Stomach (tissue), 9 donors: ENCODE measurements around the gene COMMD7. TPM values are rescaled to one million over a fixed set of nuclear protein-coding genes. Genes with fewer than 3 reads are reported as not detected.
"Not testable (repeated sequence)": the region's sequence is repeated elsewhere in the genome, so short reads cannot be mapped to it uniquely, and the experiment has no call there.

Experiments
- DNase-seq, 2 donors: peaks; one replicate each; pipeline versions ENCODE4 v3.0.0 to v3.0.0-alpha.2; 2013 to 2019
- H3K27ac ChIP-seq, 5 donors: fragments of 200-600 bp in 4 of 5; sonication (generic) in 4 of 5; one replicate each; pipeline ENCODE4 v1.5.1; 2013 to 2019; ENCODE audit warnings: mild to moderate bottlenecking in 1 of 5, moderate library complexity in 1 of 5
- H3K27me3 ChIP-seq, 3 donors: fragments of 200-600 bp; sonication (generic); one replicate each; pipeline ENCODE4 v1.5.1; 2017 to 2019; ENCODE audit warnings: mixed run types in 1 of 3
- H3K36me3 ChIP-seq, 4 donors: fragments of 200-600 bp; sonication (generic); 1 replicate in 3 of 4; 2 replicates in 1 of 4; pipeline ENCODE4 v1.5.1; 2016 to 2019
- H3K4me1 ChIP-seq, 4 donors: fragments of 200-600 bp; sonication (generic); one replicate each; pipeline ENCODE4 v1.5.1; 2016 to 2019
- H3K4me3 ChIP-seq, 4 donors: fragments of 200-600 bp; sonication (generic) in 3 of 4; one replicate each; pipeline ENCODE4 v1.5.1; 2016 to 2019; ENCODE audit warnings: mild to moderate bottlenecking in 1 of 4
- H3K9me3 ChIP-seq, 4 donors: fragments of 200-600 bp; sonication (generic); one replicate each; pipeline ENCODE4 v1.5.1; 2016 to 2019
- CTCF ChIP-seq, 7 experiments: fragments of 450-650 bp in 4 of 7; fragments of 200-600 bp in 3 of 7; sonication (generic) in 3 of 7; IDR thresholded peaks; one replicate each; pipeline ENCODE4 v1.5.1; 2016 to 2019; ENCODE audit warnings: antibody characterized with exemption in 7 of 7, control low read depth in 2 of 7, mild to moderate bottlenecking in 1 of 7
- EP300 ChIP-seq: sonication (generic); formaldehyde crosslinking; IDR thresholded peaks from one replicate; pipeline ENCODE4 v1.6.1; 2017; ENCODE audit warnings: antibody characterized with exemption
- POLR2A ChIP-seq, 4 donors: fragments of 450-650 bp; IDR thresholded peaks; one replicate each; pipeline ENCODE4 v1.6.1; 2016; ENCODE audit warnings: antibody characterized with exemption in 4 of 4, control low read depth in 2 of 4, mild to moderate bottlenecking in 1 of 4, moderate library complexity in 1 of 4
- POLR2AphosphoS5 ChIP-seq, 3 donors: sonication (generic); formaldehyde crosslinking; IDR thresholded peaks; one replicate each; pipeline ENCODE4 v1.6.1; 2016; ENCODE audit warnings: antibody characterized with exemption in 3 of 3
- WGBS, 5 donors: extraction: QIAGEN DNeasy Blood & Tissue Kit in 3 of 5; methylation state at CpG; one replicate each; pipeline versions ENCODE4 v1.1.5 to v1.1.7; 2013 to 2018; 5-methylcytosine and 5-hydroxymethylcytosine counted together
- intact Hi-C: fragments of 100-400 bp; cut with DNase I; formaldehyde crosslinking; loops from one replicate; pipeline ENCODE4 v1.15.1; 2023; ENCODE audit warnings: low total_unique reads
- polyA plus RNA-seq, 3 donors: library from polyadenylated mRNA; stranded (reverse); fragments of 200-250 nt; gene quantifications; one replicate each; pipeline ENCODE4 v1.2.3, GENCODE V29; 2013
- total RNA-seq, 5 donors: library from RNA; depleted of rRNA; stranded (reverse); fragments of >200 nt; gene quantifications; one replicate each; pipeline versions ENCODE4 v1.1.0 to v1.2.3, GENCODE V29; 2014 to 2016
- donor health status: healthy with polysubstance abuse.
- donor health status: Bipolar disorder and iron deficiency.
- donor health status: healthy.

The COMMD7 gene
- total and polyA plus RNA-seq, 8 donors: 3.8 to 61.9 (median 24.3) TPM

DNA sequence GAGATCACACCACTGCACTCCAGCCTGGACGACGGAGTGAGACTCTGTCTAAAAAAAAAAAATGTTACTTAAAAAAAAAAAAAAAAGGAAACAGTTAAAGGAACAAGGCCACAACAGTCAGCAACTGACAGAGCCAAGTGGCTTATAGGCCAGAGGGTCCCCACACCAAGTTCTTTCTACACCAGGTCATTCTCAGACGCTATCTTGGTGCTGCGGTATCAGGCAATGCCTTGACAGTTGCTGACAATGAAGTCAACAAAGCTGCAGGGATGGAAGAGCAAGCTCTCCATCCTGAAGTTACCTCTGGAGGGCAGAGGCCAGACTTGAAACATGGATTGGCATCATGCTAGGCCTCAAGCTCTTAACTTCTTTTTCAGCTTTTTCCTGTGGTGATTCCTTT, 31.9 kb downstream of the COMMD7 start:
- 78 to 87% (median 85%) methylated on average over 4 of the region's 4 CpGs for WGBS, 5 donors
- DNase-seq: no peak
- Histone ChIP-seq H3K27me3 (no peaks in the 10 kb centered on the region), H3K36me3 (peaks cover 5 to 55% (median 46%) of the 10 kb centered on the region in 4 donors), H3K4me1 (peaks cover 0 to 11% (median 0%) of the 10 kb centered on the region in 4 donors), H3K4me3 (no peak overlapping the region), H3K27ac (no peak overlapping the region), H3K9me3 (no peaks in the 10 kb centered on the region)
- no peak for TF ChIP-seq POLR2AphosphoS5 (IDR thresholded peaks at IDR 0.05)
- TF ChIP-seq EP300: no peak
- TF ChIP-seq POLR2A (IDR thresholded peaks at IDR 0.05): no peak
- no peak for TF ChIP-seq CTCF (IDR thresholded peaks at IDR 0.05)
- intact Hi-C loops: no loop called here

DNA sequence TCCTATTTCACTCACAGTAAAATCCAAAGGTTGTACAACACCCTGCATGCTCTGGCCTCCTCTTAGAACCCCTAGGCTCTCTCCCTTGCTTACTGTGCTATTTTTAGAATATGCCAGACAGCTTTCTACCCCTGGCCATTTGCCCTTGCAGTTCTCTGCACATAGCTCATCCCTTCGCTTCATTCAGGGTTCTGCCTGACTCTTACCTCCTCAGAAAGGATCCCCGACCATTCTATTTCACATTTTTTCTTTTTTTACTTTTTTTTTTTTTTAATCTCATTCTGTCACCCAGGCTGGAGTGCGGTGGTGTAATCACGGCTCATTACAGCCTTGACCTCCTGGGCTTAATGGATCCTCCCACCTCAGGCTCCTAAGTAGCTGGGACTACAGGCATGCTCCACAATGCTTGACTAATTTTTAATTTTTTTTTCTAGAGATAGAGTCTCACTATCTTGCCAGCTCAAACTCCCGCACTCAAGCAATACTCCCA, 33.6 kb downstream of the COMMD7 start:
- DNase-seq: no peak
- TF ChIP-seq EP300: no peak
- TF ChIP-seq CTCF (IDR thresholded peaks at IDR 0.05): no peak
- no peak for TF ChIP-seq POLR2AphosphoS5 (IDR thresholded peaks at IDR 0.05)
- TF ChIP-seq POLR2A (IDR thresholded peaks at IDR 0.05): no peak
- H3K9me3 ChIP-seq: no peaks in the 10 kb centered on the region
- H3K36me3 ChIP-seq: peaks cover 19 to 57% (median 49%) of the 10 kb centered on the region in 4 donors
- WGBS, 5 donors: 88 to 95% (median 92%) methylated on average over 5 of the region's 5 CpGs
- intact Hi-C loops: no loop called here
- H3K27me3 ChIP-seq: no peaks in the 10 kb centered on the region
- H3K4me1 ChIP-seq: peaks cover 0 to 11% (median 0%) of the 10 kb centered on the region in 4 donors
- no peak overlapping the region for H3K27ac ChIP-seq
- no peak overlapping the region for H3K4me3 ChIP-seq

DNA sequence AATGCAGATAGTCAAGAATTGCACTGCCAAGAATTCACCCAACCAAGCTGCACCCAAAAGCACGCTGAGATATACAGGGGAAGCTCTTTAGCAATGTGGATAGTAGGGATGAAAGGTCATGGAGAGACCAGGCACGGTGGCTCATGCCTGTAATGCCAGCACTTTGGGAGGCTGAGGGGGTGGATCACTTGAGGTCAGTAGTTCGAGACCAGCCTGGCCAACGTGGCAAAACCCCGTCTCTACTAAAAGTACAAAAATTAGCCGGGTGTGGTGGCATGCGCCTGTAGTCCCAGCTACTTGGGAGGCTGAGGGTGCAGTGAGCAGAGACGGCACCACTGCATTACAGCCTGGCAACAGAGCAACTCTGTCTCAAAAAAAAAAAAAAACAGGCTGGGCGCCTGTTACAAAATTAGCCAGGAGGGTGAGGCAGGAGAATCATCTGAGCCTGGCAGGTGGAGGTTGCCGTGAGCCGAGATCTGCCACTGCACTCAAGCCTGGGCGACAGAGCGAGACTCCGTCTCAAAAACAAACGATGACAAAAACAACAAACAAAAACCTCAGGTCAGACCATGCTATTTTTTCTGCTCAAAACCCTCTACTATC, 34.1 kb downstream of the COMMD7 start:
- H3K27ac ChIP-seq, H3K9me3 ChIP-seq, H3K4me3 ChIP-seq, H3K27me3 ChIP-seq, DNase-seq, intact Hi-C loops: not testable (repeated sequence)
- Histone ChIP-seq H3K36me3 (peaks cover 23 to 57% (median 49%) of the 10 kb centered on the region in 4 donors), H3K4me1 (peaks cover 0 to 11% (median 0%) of the 10 kb centered on the region in 4 donors)
- 90 to 93% (median 92%) methylated on average over 15 of the region's 15 CpGs for WGBS, 5 donors

DNA sequence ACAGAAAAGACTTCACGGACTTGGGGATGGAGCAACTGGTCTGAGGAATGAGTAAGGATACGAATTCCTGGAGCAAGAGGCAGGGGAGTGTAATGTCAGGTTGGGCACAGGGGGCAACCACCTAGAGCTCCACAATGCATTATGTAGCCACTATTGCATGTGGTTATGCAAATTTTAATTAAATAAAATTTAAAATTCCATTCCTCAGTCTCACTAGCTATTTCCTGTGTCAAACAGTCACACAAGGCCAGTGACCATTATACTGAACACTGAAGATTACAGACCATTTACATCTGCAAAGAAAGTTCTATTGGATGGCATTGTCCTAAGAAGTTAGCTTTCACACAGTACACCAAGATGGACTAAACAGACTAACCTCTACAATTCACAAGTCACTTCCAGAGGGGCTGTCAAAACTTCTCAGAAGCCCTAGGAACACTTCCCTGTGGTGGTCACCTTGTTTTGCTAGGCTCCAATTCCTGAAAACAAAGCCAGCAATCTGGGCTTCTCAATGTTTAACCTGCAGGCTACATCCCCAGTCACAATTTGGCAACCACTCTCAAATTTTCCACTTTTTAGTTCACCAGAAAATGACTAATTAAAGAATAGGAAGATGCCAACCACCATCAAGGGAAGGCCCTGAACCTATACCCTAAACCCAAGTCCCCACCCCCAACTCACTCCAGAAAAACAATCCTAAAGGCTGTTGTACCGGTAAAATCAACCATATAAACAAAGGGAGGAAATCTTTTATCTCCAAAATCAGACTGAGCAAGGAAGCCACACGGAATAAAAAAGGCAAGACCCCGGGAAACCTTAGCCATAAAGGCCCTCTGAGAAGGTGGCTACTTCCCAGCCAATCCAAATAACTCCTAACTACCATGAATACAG, 35.3 kb downstream of the COMMD7 start:
- Histone ChIP-seq H3K4me3 (no peak overlapping the region), H3K27me3 (no peaks in the 10 kb centered on the region), H3K36me3 (peaks cover 30 to 57% (median 49%) of the 10 kb centered on the region in 4 donors), H3K9me3 (no peaks in the 10 kb centered on the region), H3K27ac (no peak overlapping the region), H3K4me1 (peaks cover 0 to 11% (median 0%) of the 10 kb centered on the region in 4 donors)
- TF ChIP-seq POLR2A (IDR thresholded peaks at IDR 0.05) (no peak), POLR2AphosphoS5 (IDR thresholded peaks at IDR 0.05) (no peak), CTCF (IDR thresholded peaks at IDR 0.05) (no peak), EP300 (no peak)
- no peak for DNase-seq
- intact Hi-C loops: no loop called here
- WGBS, 5 donors: 76 to 82% (median 79%) methylated on average over 5 of the region's 5 CpGs
